ENCODE results near the gene JAM2. TPM values are rescaled to one million over a fixed set of nuclear protein-coding genes. Genes with fewer than 3 reads are reported as not detected.

The JAM2 gene
- total and polyA plus RNA-seq, 11 donors, result 12.5 to 55.7 (median 19.2) TPM

DNA sequence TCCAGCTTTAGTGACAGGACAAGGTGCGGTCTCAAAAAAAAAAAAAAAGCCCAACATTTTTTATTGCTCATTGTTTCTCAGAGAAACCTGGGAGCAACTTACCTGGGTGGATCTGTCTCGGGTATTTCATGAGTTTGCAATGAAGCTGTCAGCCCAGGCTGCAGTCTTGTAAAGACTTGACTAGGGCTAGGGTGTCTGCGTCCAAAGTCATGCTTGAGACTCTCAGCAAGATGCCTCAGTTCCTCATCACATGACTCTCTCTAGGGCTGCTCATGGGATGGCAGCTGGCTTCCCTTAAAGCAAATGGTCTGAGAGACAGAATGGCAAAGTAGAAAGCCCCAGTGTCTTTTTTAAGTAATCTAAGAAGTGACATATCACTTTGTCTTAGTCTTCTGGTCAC lies 103.8 kb downstream of the JAM2 start:
- Histone ChIP-seq H3K36me3 (peaks cover 0 to 42% (median 28%) of the 10 kb centered on the region in 9 donors), H3K4me1 (peaks cover 0 to 7% (median 2%) of the 10 kb centered on the region in 12 donors), H3K27ac (no peak overlapping the region), H3K4me3 (no peak overlapping the region), H3K27me3 (no peaks in the 10 kb centered on the region), H3K9me3 (no peaks in the 10 kb centered on the region)
- ATAC-seq (no peak), DNase-seq (no peak)
- no peak for TF ChIP-seq CTCF (IDR thresholded peaks at IDR 0.05)
- TF ChIP-seq POLR2A (IDR thresholded peaks at IDR 0.05), result no peak
- intact Hi-C loops (cut with DNase I), result no loop called here
- 95 to 98% (median 96%) methylated on average over 3 of the region's 3 CpGs for WGBS, 4 donors

- DNase-seq (no peak), ATAC-seq (no peak)
- H3K9me3 ChIP-seq, result no peaks in the 10 kb centered on the region
- peaks cover 0 to 62% (median 45%) of the 10 kb centered on the region in 9 donors for H3K36me3 ChIP-seq
- H3K27ac ChIP-seq, result no peak overlapping the region
- 96 to 99% (median 98%) methylated on average over 2 of the region's 2 CpGs for WGBS, 4 donors
- no peaks in the 10 kb centered on the region for H3K4me1 ChIP-seq
- intact Hi-C loops (cut with DNase I), result no loop called here
- TF ChIP-seq POLR2A (IDR thresholded peaks at IDR 0.05) (no peak), CTCF (IDR thresholded peaks at IDR 0.05) (no peak)
- no peaks in the 10 kb centered on the region for H3K27me3 ChIP-seq
- H3K4me3 ChIP-seq, result no peak overlapping the region
Observed at GRCh38 chr21:25744854-25745253, 105.8 kb downstream of the JAM2 start.

DNA sequence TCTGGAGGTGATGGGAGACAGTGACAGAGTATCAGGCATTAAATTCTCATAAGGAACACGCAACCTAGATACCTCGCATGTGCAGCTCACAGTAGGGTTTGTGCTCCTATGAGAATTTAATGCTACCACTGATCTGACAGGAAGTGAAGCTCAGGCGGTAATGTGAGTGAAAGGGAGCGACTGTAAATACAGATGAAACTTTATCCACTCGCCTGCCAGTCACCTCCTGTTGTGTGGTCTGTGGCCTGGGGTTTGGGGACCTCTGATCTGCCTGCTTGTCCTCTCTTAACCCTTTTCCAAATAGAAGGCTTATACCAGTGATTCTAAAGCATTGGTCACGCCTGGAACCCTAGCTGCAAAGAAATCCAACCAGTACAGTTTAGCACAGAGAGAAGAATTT lies 111.0 kb downstream of the JAM2 start:
- WGBS, 4 donors, result 85 to 94% (median 88%) methylated on average over 6 of the region's 6 CpGs
- Histone ChIP-seq H3K36me3 (peaks cover 0 to 98% (median 82%) of the 10 kb centered on the region in 9 donors), H3K27me3 (no peaks in the 10 kb centered on the region), H3K4me3 (no peak overlapping the region), H3K4me1 (no peaks in the 10 kb centered on the region), H3K9me3 (no peaks in the 10 kb centered on the region), H3K27ac (no peak overlapping the region)
- TF ChIP-seq CTCF (IDR thresholded peaks at IDR 0.05) (no peak), POLR2A (IDR thresholded peaks at IDR 0.05) (no peak)
- DNase-seq (no peak), ATAC-seq (no peak)
- intact Hi-C loops (cut with DNase I), result no loop called here

- intact Hi-C loops (cut with DNase I), result no loop called here
- no peak for TF ChIP-seq POLR2A (IDR thresholded peaks at IDR 0.05)
- TF ChIP-seq CTCF (IDR thresholded peaks at IDR 0.05), result no peak
- no peak overlapping the region for H3K4me3 ChIP-seq
- H3K9me3 ChIP-seq, result no peaks in the 10 kb centered on the region
- DNase-seq, result no peak
- peaks cover 0 to 13% (median 0%) of the 10 kb centered on the region in 12 donors for H3K4me1 ChIP-seq
- WGBS, 4 donors, result 98 to 100% (median 98%) methylated on average over 1 of the region's 1 CpG
- H3K27me3 ChIP-seq, result no peaks in the 10 kb centered on the region
- peaks cover 0 to 76% (median 63%) of the 10 kb centered on the region in 9 donors for H3K36me3 ChIP-seq
- H3K27ac ChIP-seq, result no peak overlapping the region
- ATAC-seq, result no peak
Observed at GRCh38 chr21:25752416-25752815, 113.4 kb downstream of the JAM2 start.

Measured in heart left ventricle (tissue), 16 donors.